B cell (primary cell): ENCODE results near the gene TRIM40. TPM values are rescaled to one million over a fixed set of nuclear protein-coding genes. Genes with fewer than 3 reads are reported as not detected.

ENCODE experiments used
- ATAC-seq: fragments of 200-7000 bp; cut with Tn5 transposase; one replicate; pipeline ENCODE4 v1.10.0; 2021; ENCODE audit warnings: low read depth, mild to moderate bottlenecking, moderate number of reproducible peaks, moderate library complexity
- CTCF ChIA-PET: fragments of 350-600 bp; sonication (Branson Sonifier 250); formaldehyde crosslinking; loops from one replicate; lab custom pipeline; 2021; ENCODE audit warnings: antibody characterized with exemption, inconsistent platforms; lab: Charles Lee
- POLR2A ChIA-PET: fragments of 350-600 bp; sonication (Branson Sonifier 250); formaldehyde crosslinking; loops from one replicate; lab custom pipeline; 2021; ENCODE audit warnings: antibody characterized with exemption; lab: Charles Lee
- DNase-seq: peaks from one replicate; pipeline ENCODE4 v3.0.0; 2013
- H2AFZ ChIP-seq: 2 replicates; pipeline ENCODE4 v1.6.1; 2012; ENCODE audit warnings: mild to moderate bottlenecking, low read depth, low read length; ENCODE audit not compliant: insufficient read depth, poor library complexity, severe bottlenecking
- H3K27ac ChIP-seq, 2 donors: 1 replicate in 1 of 2; 2 replicates in 1 of 2; pipeline ENCODE4 v1.5.1; 2012 to 2013; ENCODE audit warnings: low read length in 2 of 2, mild to moderate bottlenecking in 2 of 2, moderate library complexity in 1 of 2
- H3K27me3 ChIP-seq, 4 experiments: fragments of 200-600 bp in 1 of 4; sonication (generic) in 1 of 4; replicated peaks in 1 of 4; 1 replicate in 2 of 4; 2 replicates in 2 of 4; pipeline versions ENCODE4 v1.6.1 to v1.7.0; 2013 to 2016; ENCODE audit warnings: low read length in 3 of 4, mild to moderate bottlenecking in 2 of 4, mixed read lengths in 1 of 4, moderate library complexity in 1 of 4; ENCODE audit not compliant: insufficient read depth in 4 of 4, control insufficient read depth in 3 of 4; ENCODE audit errors: control extremely low read depth in 1 of 4
- H3K36me3 ChIP-seq, 2 experiments: replicated peaks in 1 of 2; 1 replicate in 1 of 2; 2 replicates in 1 of 2; pipeline versions ENCODE4 v1.6.1 to v1.7.1; 2013; ENCODE audit warnings: low read length in 1 of 2; ENCODE audit not compliant: insufficient read depth in 2 of 2, control insufficient read depth in 1 of 2; ENCODE audit errors: control extremely low read depth in 1 of 2, extremely low read depth in 1 of 2
- H3K4me1 ChIP-seq, 2 donors: fragments of 200-600 bp in 1 of 2; sonication (generic) in 1 of 2; 1 replicate in 1 of 2; 2 replicates in 1 of 2; pipeline versions ENCODE4 v1.5.1 to v1.6.1; 2013 to 2017; ENCODE audit warnings: low read length in 2 of 2; ENCODE audit not compliant: control insufficient read depth in 2 of 2, insufficient read depth in 2 of 2
- H3K4me2 ChIP-seq: replicated peaks from 2 replicates; pipeline ENCODE3; 2012; ENCODE audit warnings: mild to moderate bottlenecking, low read depth, low read length; ENCODE audit not compliant: poor library complexity, severe bottlenecking
- H3K4me3 ChIP-seq, 5 experiments: fragments of 200-600 bp in 1 of 5; sonication (generic) in 1 of 5; 1 replicate in 3 of 5; 2 replicates in 2 of 5; pipeline versions ENCODE4 v1.5.1 to v1.7.0; 2011 to 2016; ENCODE audit warnings: low read length in 4 of 5, mild to moderate bottlenecking in 4 of 5, low read depth in 2 of 5, control low read depth in 1 of 5, moderate library complexity in 1 of 5; ENCODE audit not compliant: insufficient read depth in 1 of 5; ENCODE audit errors: control extremely low read depth in 1 of 5, extremely low read depth in 1 of 5
- H3K79me2 ChIP-seq: fragments of 200-600 bp; sonication (generic); one replicate; pipeline ENCODE4 v1.6.0; 2016; ENCODE audit warnings: low read length; ENCODE audit not compliant: control insufficient read depth, insufficient read depth
- H3K9ac ChIP-seq: fragments of 200-600 bp; sonication (generic); 2 replicates; pipeline ENCODE4 v1.6.1; 2017; ENCODE audit warnings: mild to moderate bottlenecking, low read length, moderate library complexity
- H3K9me3 ChIP-seq, 3 donors: one replicate each; pipeline versions ENCODE4 v1.6.1 to v1.7.1; 2013; ENCODE audit warnings: low read length in 2 of 3; ENCODE audit not compliant: control insufficient read depth in 2 of 3, insufficient read depth in 1 of 3; ENCODE audit errors: control extremely low read depth in 1 of 3
- H4K20me1 ChIP-seq: 2 replicates; pipeline ENCODE4 v1.6.0; 2012; ENCODE audit warnings: mild to moderate bottlenecking, low read length; ENCODE audit not compliant: insufficient read depth, control insufficient read depth, poor library complexity, severe bottlenecking
- H3K27ac Mint-ChIP-seq: one replicate; pipeline ENCODE4 v1.8.0; 2021; ENCODE audit warnings: mixed read lengths
- H3K27me3 Mint-ChIP-seq: one replicate; pipeline ENCODE4 v1.8.0; 2021; ENCODE audit warnings: mixed read lengths
- H3K4me1 Mint-ChIP-seq: one replicate; pipeline ENCODE4 v1.8.0; 2021; ENCODE audit warnings: mixed read lengths
- H3K4me3 Mint-ChIP-seq: one replicate; pipeline ENCODE4 v1.8.0; 2021; ENCODE audit warnings: mixed read lengths
- H3K9me3 Mint-ChIP-seq: one replicate; pipeline ENCODE4 v1.8.0; 2022; ENCODE audit warnings: mixed read lengths; ENCODE audit not compliant: insufficient read depth
- EZH2 ChIP-seq: IDR thresholded peaks from 2 replicates; pipeline ENCODE4 v1.6.1; 2012; ENCODE audit warnings: borderline replicate concordance, low read depth, mild to moderate bottlenecking, moderate library complexity, low read length; ENCODE audit not compliant: insufficient read depth, poor library complexity, severe bottlenecking
- WGBS: methylation state at CpG from one replicate; pipeline ENCODE4 v1.1.5; 2013; ENCODE audit warnings: missing lambda C conversion rate; ENCODE audit not compliant: insufficient coverage; 5-methylcytosine and 5-hydroxymethylcytosine counted together
- intact Hi-C: fragments of 100-400 bp; cut with micrococcal nuclease; formaldehyde crosslinking; loops from one replicate; pipeline ENCODE4 v1.10.0; 2022
- polyA plus RNA-seq: library from polyadenylated mRNA; depleted of rRNA; stranded (reverse); fragments of >200 nt; gene quantifications from 2 replicates; pipeline ENCODE4 v1.2.3, GENCODE V29; 2012
- total RNA-seq, 2 donors: library from RNA; stranded (reverse); fragments of 120-200 nt in 1 of 2; gene quantifications; 1 replicate in 1 of 2; 2 replicates in 1 of 2; pipeline versions ENCODE4 v1.2.3 to v1.2.4, GENCODE V29; 2013 to 2022
- TF ChIP-seq, protein P1 (sequence below): fragments of 200-600 bp; IDR thresholded peaks from one replicate; pipeline ENCODE4 v1.8.0; 2022; ENCODE audit warnings: antibody characterized with exemption, mild to moderate bottlenecking

The TRIM40 gene
- total and polyA plus RNA-seq, 2 donors (not counting 1 experiment from before 2014, with no cell fraction given): not detected

DNA sequence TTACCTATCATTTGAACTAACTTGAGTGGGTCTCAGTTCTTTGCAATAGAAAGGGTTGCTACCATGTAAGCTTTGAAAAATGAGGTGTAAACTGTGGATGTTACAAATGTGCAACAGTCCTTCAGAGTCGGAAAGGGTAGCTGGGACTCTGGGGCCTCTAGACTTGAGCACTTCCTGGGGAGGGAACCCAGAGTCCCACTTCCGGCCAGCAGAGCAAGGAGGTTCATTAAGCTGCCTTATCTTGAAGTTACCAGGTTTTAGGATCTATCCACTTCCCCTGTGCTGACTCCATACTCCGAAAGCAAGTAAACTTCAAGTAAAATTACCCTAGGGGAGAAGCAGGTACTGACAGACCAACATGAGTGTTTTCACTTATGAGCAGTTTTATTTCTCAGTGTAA, 15.6 kb downstream of the TRIM40 start:
- Histone ChIP-seq H3K4me3 (no peak overlapping the region), H4K20me1 (no peaks in the 10 kb centered on the region), H3K36me3 (no peaks in the 10 kb centered on the region), H3K4me2 (no peak overlapping the region), H3K4me1 (no peaks in the 10 kb centered on the region), H3K79me2 (no peaks in the 10 kb centered on the region), H3K9ac (no peak overlapping the region), H2AFZ (no peak overlapping the region), H3K9me3 (no peaks in the 10 kb centered on the region), H3K27me3 (peaks cover 0 to 37% (median 10%) of the 10 kb centered on the region in 4 experiments), H3K27ac (no peak overlapping the region)
- Mint-ChIP-seq H3K4me1 (no peaks in the 10 kb centered on the region), H3K27me3 (peaks cover 57% of the 10 kb centered on the region), H3K9me3 (no peaks in the 10 kb centered on the region), H3K4me3 (no peak overlapping the region), H3K27ac (no peak overlapping the region)
- POLR2A ChIA-PET: no interaction called here
- DNase-seq (no peak), ATAC-seq (no peak)
- WGBS: 15% methylated on average over 2 of the region's 3 CpGs
- intact Hi-C loops: no loop called here
- TF ChIP-seq EZH2: no peak
- TF ChIP-seq, protein P1, sequence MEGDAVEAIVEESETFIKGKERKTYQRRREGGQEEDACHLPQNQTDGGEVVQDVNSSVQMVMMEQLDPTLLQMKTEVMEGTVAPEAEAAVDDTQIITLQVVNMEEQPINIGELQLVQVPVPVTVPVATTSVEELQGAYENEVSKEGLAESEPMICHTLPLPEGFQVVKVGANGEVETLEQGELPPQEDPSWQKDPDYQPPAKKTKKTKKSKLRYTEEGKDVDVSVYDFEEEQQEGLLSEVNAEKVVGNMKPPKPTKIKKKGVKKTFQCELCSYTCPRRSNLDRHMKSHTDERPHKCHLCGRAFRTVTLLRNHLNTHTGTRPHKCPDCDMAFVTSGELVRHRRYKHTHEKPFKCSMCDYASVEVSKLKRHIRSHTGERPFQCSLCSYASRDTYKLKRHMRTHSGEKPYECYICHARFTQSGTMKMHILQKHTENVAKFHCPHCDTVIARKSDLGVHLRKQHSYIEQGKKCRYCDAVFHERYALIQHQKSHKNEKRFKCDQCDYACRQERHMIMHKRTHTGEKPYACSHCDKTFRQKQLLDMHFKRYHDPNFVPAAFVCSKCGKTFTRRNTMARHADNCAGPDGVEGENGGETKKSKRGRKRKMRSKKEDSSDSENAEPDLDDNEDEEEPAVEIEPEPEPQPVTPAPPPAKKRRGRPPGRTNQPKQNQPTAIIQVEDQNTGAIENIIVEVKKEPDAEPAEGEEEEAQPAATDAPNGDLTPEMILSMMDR: no peak
- CTCF ChIA-PET: no interaction called here

DNA sequence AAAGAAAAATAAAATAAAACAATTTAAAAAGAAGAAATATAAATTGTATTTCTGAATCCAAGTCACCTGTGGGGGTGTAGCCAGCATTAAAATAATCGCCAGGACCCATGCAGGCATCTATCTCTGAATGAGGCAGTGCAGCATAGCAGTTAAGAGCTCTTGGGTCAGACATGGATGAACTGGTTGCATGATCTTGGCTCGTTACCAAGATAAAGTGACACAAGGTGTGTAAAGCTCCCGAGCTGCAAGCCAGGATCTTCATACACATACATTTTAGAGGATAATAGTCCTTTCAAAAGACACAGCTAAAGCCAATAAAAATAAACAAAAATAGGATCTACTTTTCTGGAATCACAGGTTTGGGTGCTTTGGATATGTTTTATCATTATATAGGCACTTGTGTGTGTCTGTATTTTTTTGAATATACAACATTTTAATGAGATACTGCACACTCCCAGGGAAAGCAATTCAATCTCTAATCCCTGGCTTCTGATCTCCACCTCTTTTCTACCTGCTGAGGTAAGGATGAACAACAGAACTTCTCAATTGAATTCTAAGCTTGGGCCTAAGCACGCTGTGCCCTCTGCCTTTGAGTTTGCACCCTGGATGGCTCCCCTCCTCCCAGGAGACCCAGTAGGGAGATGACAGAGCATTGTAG, 16.2 kb downstream of the TRIM40 start:
- TF ChIP-seq, protein P1: no peak
- TF ChIP-seq EZH2: no peak
- H3K9ac ChIP-seq: no peak overlapping the region
- no peak overlapping the region for H3K4me3 ChIP-seq
- no peaks in the 10 kb centered on the region for H3K4me1 ChIP-seq
- Mint-ChIP-seq H3K9me3 (no peaks in the 10 kb centered on the region), H3K27ac (no peak overlapping the region), H3K27me3 (peaks cover 59% of the 10 kb centered on the region), H3K4me1 (no peaks in the 10 kb centered on the region), H3K4me3 (no peak overlapping the region)
- no peaks in the 10 kb centered on the region for H3K36me3 ChIP-seq
- 56% methylated on average over 1 of the region's 4 CpGs for WGBS
- no peaks in the 10 kb centered on the region for H3K79me2 ChIP-seq
- H4K20me1 ChIP-seq: no peaks in the 10 kb centered on the region
- ATAC-seq (no peak), DNase-seq (no peak)
- no peak overlapping the region for H3K4me2 ChIP-seq
- intact Hi-C loops: no loop called here
- POLR2A ChIA-PET: no interaction called here
- no peaks in the 10 kb centered on the region for H3K9me3 ChIP-seq
- no peak overlapping the region for H3K27ac ChIP-seq
- H3K27me3 ChIP-seq: peaks cover 0 to 34% (median 12%) of the 10 kb centered on the region in 4 experiments
- no peak overlapping the region for H2AFZ ChIP-seq
- CTCF ChIA-PET: interaction anchor here (1.0 kb wide), 1 partner anchor 19 kb away, joined by 4 read pairs; no protein-coding TSS in a partner anchor
